Jurkat, Clone E6-1 (cell line): ENCODE data around the gene EMD.
A peak's percentile ranks its signal among the peaks of the same experiment; 100 is the strongest.

Source experiments
- DNase-seq: peaks from one replicate; pipeline ENCODE4 v3.0.0-alpha.2; 2011; ENCODE audit warnings: low read depth, low spot score
- H3K4me3 ChIP-seq: 2 replicates; pipeline ENCODE4 v1.5.1; 2011; ENCODE audit warnings: mild to moderate bottlenecking, low read length, control low read depth, moderate library complexity

The EMD gene

GRCh38 chrX:154354013-154354412 is 25.1 kb upstream of the EMD start:
- no peak overlapping the region for H3K4me3 ChIP-seq
- DNase-seq = no peak

- H3K4me3 ChIP-seq = no peak overlapping the region
- no peak for DNase-seq
These were observed 24.6 kb upstream of the EMD start for GRCh38 chrX:154354516-154354915.

GRCh38 chrX:154355094-154355775 is 23.9 kb upstream of the EMD start:
- no peak for DNase-seq

GRCh38 chrX:154355776-154356140 is 23.3 kb upstream of the EMD start:
- H3K4me3 ChIP-seq = no peak overlapping the region

More at GRCh38 chrX:154355094-154355775, 23.9 kb upstream of the EMD start:
- H3K4me3 ChIP-seq = no peak overlapping the region

GRCh38 chrX:154356596-154356995 is 22.5 kb upstream of the EMD start:
- H3K4me3 ChIP-seq = no peak overlapping the region
- DNase-seq = no peak

More at GRCh38 chrX:154355776-154356140, 23.3 kb upstream of the EMD start:
- no peak for DNase-seq

GRCh38 chrX:154357205-154357604 is 21.9 kb upstream of the EMD start:
- DNase-seq = no peak
- H3K4me3 ChIP-seq = no peak overlapping the region

GRCh38 chrX:154358011-154358410 is 21.1 kb upstream of the EMD start:
- H3K4me3 ChIP-seq = no peak overlapping the region
- no peak for DNase-seq

GRCh38 chrX:154358829-154359228 is 20.3 kb upstream of the EMD start:
- H3K4me3 ChIP-seq = no peak overlapping the region
- no peak for DNase-seq

GRCh38 chrX:154359362-154360154 is 19.5 kb upstream of the EMD start:
- no peak for DNase-seq
- no peak overlapping the region for H3K4me3 ChIP-seq

GRCh38 chrX:154360155-154360713 is 18.9 kb upstream of the EMD start:
- H3K4me3 ChIP-seq = no peak overlapping the region
- DNase-seq = no peak

- no peak overlapping the region for H3K4me3 ChIP-seq
- DNase-seq = no peak
These were observed 16.9 kb upstream of the EMD start for GRCh38 chrX:154362085-154362742.

GRCh38 chrX:154363706-154364439 is 15.2 kb upstream of the EMD start:
- no peak overlapping the region for H3K4me3 ChIP-seq
- no peak for DNase-seq

GRCh38 chrX:154365052-154365600 is 14.0 kb upstream of the EMD start:
- no peak overlapping the region for H3K4me3 ChIP-seq
- no peak for DNase-seq

GRCh38 chrX:154365997-154366665 is 13.0 kb upstream of the EMD start:
- no peak for DNase-seq
- H3K4me3 ChIP-seq = no peak overlapping the region

- no peak overlapping the region for H3K4me3 ChIP-seq
- DNase-seq = no peak
These were observed 12.4 kb upstream of the EMD start for GRCh38 chrX:154366666-154367055.

GRCh38 chrX:154367474-154368308 is 11.4 kb upstream of the EMD start:
- H3K4me3 ChIP-seq = no peak overlapping the region

GRCh38 chrX:154368630-154369448 is 10.3 kb upstream of the EMD start:
- DNase-seq = peak; percentile 58
- peak overlapping the region; percentile 81 for H3K4me3 ChIP-seq

More at GRCh38 chrX:154367474-154368308, 11.4 kb upstream of the EMD start:
- no peak for DNase-seq
